Hippocampal formation (tissue), 2 donors: Measurements from ENCODE around the gene MORN5.

ENCODE experiments used
- DNase-seq, 2 donors: peaks; one replicate each; lab custom pipeline; 2025; lab: John Stamatoyannopoulos, UW

Gene MORN5

DNA sequence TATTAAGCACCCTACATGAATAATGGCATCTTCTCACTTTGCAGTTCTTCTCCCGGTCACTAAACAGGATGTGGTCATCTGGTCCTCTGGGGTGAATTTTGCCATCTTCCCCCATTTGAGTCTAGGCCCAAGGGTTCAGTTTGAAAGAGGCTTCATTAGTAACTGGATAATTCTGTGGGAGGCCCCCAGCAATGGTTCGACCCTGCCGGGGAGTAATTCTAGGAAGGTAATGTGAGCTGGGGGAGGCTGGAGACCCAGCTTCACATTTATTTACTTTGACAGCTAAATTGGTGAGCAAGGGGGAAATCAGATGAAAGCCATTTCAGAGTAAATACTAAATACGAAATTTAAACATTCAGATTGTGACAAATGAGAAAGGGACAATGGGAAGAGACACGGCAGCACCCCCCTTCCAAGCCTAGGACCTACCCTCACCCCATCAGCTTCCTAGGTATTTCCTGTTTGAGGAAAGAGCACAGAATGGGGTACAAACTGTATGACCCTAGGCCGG is 73.1 kb downstream of the MORN5 start:
- DNase-seq: no peak

DNA sequence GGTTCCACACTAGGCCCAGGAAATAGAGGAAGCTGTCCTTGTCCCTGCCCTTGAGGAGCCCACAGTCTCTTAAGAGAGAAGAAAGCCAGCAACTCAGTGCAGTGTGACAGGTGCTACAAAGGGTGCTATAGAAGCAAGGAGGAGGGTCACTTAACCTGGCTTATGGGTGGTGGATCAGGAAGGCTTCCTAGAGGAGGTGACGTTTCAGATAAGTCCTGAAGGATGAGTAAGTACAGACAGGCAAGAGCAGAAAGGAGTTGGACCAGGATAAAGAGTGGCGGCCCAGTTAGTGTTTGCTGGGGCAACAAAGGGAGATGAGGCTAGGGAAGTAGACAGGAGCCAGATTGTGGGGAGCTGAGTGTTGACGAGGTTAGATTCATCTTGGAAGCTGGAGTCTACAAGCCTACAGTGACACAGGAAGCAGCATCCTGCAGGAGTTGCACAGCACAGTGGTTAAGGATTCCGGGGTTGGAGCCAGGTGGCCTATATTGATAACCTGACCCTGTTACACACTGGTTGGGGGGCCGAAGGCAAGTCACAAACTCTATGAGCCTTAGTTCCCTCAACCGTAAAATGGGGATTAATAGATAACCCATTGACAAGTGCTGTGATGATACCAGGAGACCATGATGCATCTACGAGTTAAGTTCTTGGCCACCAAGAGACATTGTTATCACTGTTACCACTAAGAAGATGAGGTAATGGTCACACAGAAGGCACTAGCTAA is 74.5 kb downstream of the MORN5 start:
- DNase-seq: no peak

- DNase-seq: no peak
Observed at GRCh38 chr9:122236681-122237080, 77.0 kb downstream of the MORN5 start.

DNA sequence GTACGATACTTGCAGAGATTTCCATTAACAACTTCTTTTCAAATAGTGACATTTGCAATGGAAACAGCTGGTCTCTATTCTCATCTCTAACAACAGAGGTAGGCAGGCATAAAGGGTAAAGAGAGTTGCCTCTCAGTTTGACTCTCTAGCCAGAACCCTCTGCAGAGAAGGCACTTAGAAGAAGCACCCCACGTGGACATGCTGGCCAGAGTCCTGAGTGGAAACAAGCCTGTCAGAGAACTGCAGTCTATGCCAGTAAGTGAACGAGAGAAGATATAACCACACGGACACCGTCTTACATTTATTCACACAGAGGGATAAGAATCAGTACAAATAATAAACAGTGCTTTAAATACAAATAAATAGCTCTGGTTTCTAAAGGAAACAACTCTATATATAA is 80.0 kb downstream of the MORN5 start:
- no peak for DNase-seq

GRCh38 chr9:122244349-122244748 is 84.6 kb downstream of the MORN5 start:
- DNase-seq: no peak

DNA sequence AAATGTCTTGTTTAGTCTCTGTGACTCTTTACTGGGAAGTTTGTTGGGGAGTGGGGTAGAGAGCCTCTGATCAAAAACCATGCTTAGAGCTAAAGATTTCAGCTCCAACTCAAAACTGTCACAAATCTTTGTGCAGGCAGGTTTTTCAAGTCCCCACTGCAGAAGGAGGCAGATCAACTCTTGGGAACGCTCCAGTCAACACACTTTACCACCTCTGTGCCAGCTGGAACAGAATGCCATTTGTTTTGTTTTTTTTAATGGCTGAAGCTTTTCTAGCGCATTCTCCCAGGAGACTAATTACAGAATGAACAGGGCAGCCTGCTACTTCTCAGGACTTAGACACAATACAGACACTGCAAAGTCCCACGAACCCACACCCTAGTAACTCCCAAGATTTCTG is 87.0 kb downstream of the MORN5 start:
- DNase-seq: no peak

- no peak for DNase-seq
Observed at GRCh38 chr9:122248448-122248865, 88.7 kb downstream of the MORN5 start.
